A549 (cell line): ENCODE measurements around the gene SLC6A6. TPM values are rescaled to one million over a fixed set of nuclear protein-coding genes. Genes with fewer than 3 reads are reported as not detected.

ENCODE experiments used
- ATAC-seq, 2 experiments: fragments of 200-7000 bp in 1 of 2; fragments of >200 bp in 1 of 2; cut with Nextera tagmentation in 1 of 2; cut with Tn5 transposase in 1 of 2; 3 replicates each; pipeline versions ENCODE4 v1.8.0 to v1.9.1; 2018 to 2020; ENCODE audit warnings: mild to moderate bottlenecking in 1 of 2, moderate library complexity in 1 of 2
- CTCF ChIA-PET: fragments of 300-600 bp; sonication (Branson Sonifier 250); formaldehyde crosslinking; extraction: SDS; loops from one replicate; lab custom pipeline; 2021; ENCODE audit warnings: antibody characterized with exemption, inconsistent platforms; lab: Yijun Ruan, JAX
- POLR2A ChIA-PET: fragments of 350-600 bp; formaldehyde crosslinking; extraction: SDS; loops from one replicate; lab custom pipeline; 2021; ENCODE audit warnings: antibody characterized with exemption, inconsistent platforms; lab: Yijun Ruan, JAX
- DNase-seq, 2 experiments: peaks; one replicate each; pipeline versions ENCODE4 v3.0.0 to v3.0.0-alpha.2; 2011 to 2016; ENCODE audit warnings: low read depth in 1 of 2, low spot score in 1 of 2
- FAIRE-seq: peaks from 2 replicates; lab custom pipeline; 2011; peaks lifted over from hg19 to GRCh38; lab: Jason Lieb, UNC
- H3K27ac ChIP-seq, 2 experiments: fragments of >200 bp; sonication (Bioruptor Twin); formaldehyde crosslinking; 3 replicates each; pipeline ENCODE4 v1.5.1; 2016 to 2017
- H3K4me1 ChIP-seq: fragments of >200 bp; sonication (Bioruptor Twin); formaldehyde crosslinking; 3 replicates; pipeline ENCODE4 v1.6.1; 2016
- H3K4me2 ChIP-seq: fragments of >200 bp; sonication (Bioruptor Twin); formaldehyde crosslinking; 3 replicates; pipeline ENCODE4 v1.6.1; 2016
- H3K4me3 ChIP-seq: fragments of >200 bp; sonication (Bioruptor Twin); formaldehyde crosslinking; 3 replicates; pipeline ENCODE4 v1.5.1; 2016
- H3K9me3 ChIP-seq: fragments of >200 bp; sonication (Bioruptor Twin); formaldehyde crosslinking; 3 replicates; pipeline ENCODE4 v1.6.1; 2016
- CHD2 ChIP-seq: fragments of 150-350 bp; IDR thresholded peaks from 2 replicates; pipeline ENCODE4 v1.6.1; 2014; ENCODE audit warnings: low read length; ENCODE audit not compliant: partially characterized antibody
- ESRRA ChIP-seq: fragments of 150-350 bp; IDR thresholded peaks from 2 replicates; pipeline ENCODE4 v1.6.1; 2014; ENCODE audit warnings: mild to moderate bottlenecking, low read length, borderline replicate concordance
- FOXS1 ChIP-seq: fragments of 250-450 bp; sonication (Bioruptor Pico); IDR thresholded peaks from 2 replicates; pipeline ENCODE4 v1.5.0; 2020; ENCODE audit warnings: mild to moderate bottlenecking, moderate library complexity
- GATA3 ChIP-seq: IDR thresholded peaks from 2 replicates; pipeline ENCODE4 v1.6.1; 2012; ENCODE audit warnings: borderline replicate concordance
- HEYL ChIP-seq: fragments of 250-450 bp; sonication (Bioruptor Pico); IDR thresholded peaks from 2 replicates; pipeline ENCODE4 v1.8.0; 2021; ENCODE audit warnings: mild to moderate bottlenecking, moderate library complexity
- HOXB13 ChIP-seq: fragments of 250-450 bp; sonication (Bioruptor Pico); IDR thresholded peaks from 2 replicates; pipeline ENCODE4 v1.5.0; 2020; ENCODE audit warnings: low read depth, mild to moderate bottlenecking, moderate library complexity
- HOXB5 ChIP-seq: fragments of 250-450 bp; sonication (Bioruptor Pico); IDR thresholded peaks from 2 replicates; pipeline ENCODE4 v1.5.0; 2020; ENCODE audit warnings: mild to moderate bottlenecking, moderate library complexity
- MAFK ChIP-seq: fragments of 450-650 bp; IDR thresholded peaks from 2 replicates; pipeline ENCODE4 v1.6.1; 2014; ENCODE audit not compliant: partially characterized antibody
- MAZ ChIP-seq: fragments of 150-350 bp; IDR thresholded peaks from 2 replicates; pipeline ENCODE4 v1.6.1; 2014; ENCODE audit warnings: antibody characterized with exemption, low read depth, low read length, borderline replicate concordance
- MYC ChIP-seq: IDR thresholded peaks from 2 replicates; pipeline ENCODE4 v1.6.1; 2012; ENCODE audit warnings: mild to moderate bottlenecking, inconsistent platforms, low read length, improper control_type of control experiment, borderline replicate concordance
- NFE2L2 ChIP-seq: fragments of 150-350 bp; conservative IDR thresholded peaks from 2 replicates; pipeline ENCODE4 v1.6.1; 2014; ENCODE audit warnings: low read length
- NR3C1 ChIP-seq: fragments of >200 bp; sonication (Bioruptor Twin); formaldehyde crosslinking; IDR thresholded peaks from 3 replicates; pipeline ENCODE4 v1.6.1; 2017
- POLR2A ChIP-seq: IDR thresholded peaks from 2 replicates; pipeline ENCODE4 v1.6.1; 2012; ENCODE audit warnings: mild to moderate bottlenecking, low read length
- RAD21 ChIP-seq, 2 experiments: fragments of >200 bp in 1 of 2; sonication (Bioruptor Twin) in 1 of 2; formaldehyde crosslinking in 1 of 2; IDR thresholded peaks in 1 of 2; conservative IDR thresholded peaks in 1 of 2; 2 replicates in 1 of 2; 3 replicates in 1 of 2; pipeline ENCODE4 v1.6.1; 2012 to 2018; ENCODE audit warnings: inconsistent platforms in 1 of 2
- RARB ChIP-seq: fragments of 250-450 bp; sonication (Bioruptor Pico); IDR thresholded peaks from 2 replicates; pipeline ENCODE4 v1.8.0; 2021; ENCODE audit warnings: mild to moderate bottlenecking, moderate library complexity
- TFCP2L1 ChIP-seq: fragments of 250-450 bp; sonication (Bioruptor Pico); IDR thresholded peaks from 2 replicates; pipeline ENCODE4 v1.5.0; 2021; ENCODE audit warnings: mild to moderate bottlenecking
- ZC3H11A ChIP-seq: fragments of 450-650 bp; IDR thresholded peaks from 2 replicates; pipeline ENCODE4 v1.6.1; 2014; ENCODE audit warnings: antibody characterized with exemption, mild to moderate bottlenecking
- WGBS: methylation state at CpG from one replicate; pipeline ENCODE4 v1.1.6; 2017; ENCODE audit errors: missing lambda C conversion rate; 5-methylcytosine and 5-hydroxymethylcytosine counted together
- polyA plus RNA-seq, 4 experiments: library from polyadenylated mRNA; depleted of rRNA in 3 of 4; stranded (reverse); fragments of >200 nt; fragmentation: RNase III in 1 of 4; extraction: RNeasy Plus Mini Kit Qiagen cat#74134 plus additional on column Dnase treatment in 1 of 4; gene quantifications; 2 replicates in 3 of 4; 3 replicates in 1 of 4; pipeline ENCODE4 v1.2.3, GENCODE V29; 2011 to 2017
- TF ChIP-seq, protein P1 (sequence below): IDR thresholded peaks from 2 replicates; pipeline ENCODE4 v1.6.1; 2012
- TF ChIP-seq, protein P2 (sequence below): fragments of 450-650 bp; IDR thresholded peaks from 2 replicates; pipeline ENCODE4 v1.6.1; 2014; ENCODE audit warnings: antibody characterized with exemption
- TF ChIP-seq, protein P3 (sequence below): fragments of >200 bp; sonication (Bioruptor Twin); formaldehyde crosslinking; IDR thresholded peaks from 3 replicates; pipeline ENCODE4 v1.5.1; 2016
- TF ChIP-seq, protein P4 (sequence below): fragments of 250-450 bp; sonication (Bioruptor Pico); IDR thresholded peaks from 2 replicates; pipeline ENCODE4 v1.5.0; 2021; ENCODE audit warnings: mild to moderate bottlenecking, moderate library complexity, borderline replicate concordance

The SLC6A6 gene
- polyA plus RNA-seq, 2 of the 4 experiments (the other 2 are of a cell fraction) = 73.3 to 73.8 TPM

DNA sequence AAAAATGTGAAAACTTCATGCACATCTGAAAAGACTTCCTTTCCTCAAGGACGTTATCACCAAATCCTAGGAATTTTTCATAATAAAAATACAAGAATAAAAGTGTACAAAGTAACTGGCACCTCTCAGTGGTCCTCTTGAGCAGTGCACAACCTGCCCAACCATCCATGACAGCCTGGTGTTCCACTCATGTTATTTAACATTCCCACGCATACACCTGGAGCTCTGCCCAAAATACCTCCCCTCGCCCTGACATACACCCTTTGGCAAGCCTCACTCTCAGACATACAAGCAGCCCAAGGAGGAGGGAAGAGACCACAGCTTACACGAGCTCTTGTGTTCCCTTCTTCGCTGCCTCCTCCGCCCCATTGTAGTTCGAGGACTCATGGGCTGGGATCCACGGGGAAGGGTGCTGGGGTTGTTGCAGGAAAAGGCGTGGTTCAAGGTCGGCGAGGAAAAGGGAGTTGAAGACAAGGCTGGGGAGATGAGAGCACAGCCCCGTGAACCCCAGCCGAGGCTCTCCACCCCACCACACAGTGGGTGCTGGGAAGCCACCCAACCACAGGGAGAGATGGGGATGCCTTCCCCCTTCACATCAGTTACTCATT lies 114.4 kb downstream of the SLC6A6 start:
- POLR2A ChIA-PET = no interaction called here
- Histone ChIP-seq H3K9me3 (no peaks in the 10 kb centered on the region), H3K27ac (no peak overlapping the region), H3K4me2 (no peak overlapping the region), H3K4me3 (no peak overlapping the region), H3K4me1 (no peaks in the 10 kb centered on the region)
- DNase-seq = no peak
- TF ChIP-seq MYC (no peak), HOXB5 (CRISPR knock-in tag) (no peak), ZC3H11A (no peak), NFE2L2 (no peak), ESRRA (no peak)
- TF ChIP-seq, protein P1, sequence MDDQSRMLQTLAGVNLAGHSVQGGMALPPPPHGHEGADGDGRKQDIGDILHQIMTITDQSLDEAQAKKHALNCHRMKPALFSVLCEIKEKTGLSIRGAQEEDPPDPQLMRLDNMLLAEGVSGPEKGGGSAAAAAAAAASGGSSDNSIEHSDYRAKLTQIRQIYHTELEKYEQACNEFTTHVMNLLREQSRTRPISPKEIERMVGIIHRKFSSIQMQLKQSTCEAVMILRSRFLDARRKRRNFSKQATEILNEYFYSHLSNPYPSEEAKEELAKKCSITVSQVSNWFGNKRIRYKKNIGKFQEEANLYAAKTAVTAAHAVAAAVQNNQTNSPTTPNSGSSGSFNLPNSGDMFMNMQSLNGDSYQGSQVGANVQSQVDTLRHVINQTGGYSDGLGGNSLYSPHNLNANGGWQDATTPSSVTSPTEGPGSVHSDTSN = no peak
- WGBS = 51% methylated on average over 13 of the region's 13 CpGs
- CTCF ChIA-PET = interaction anchor here (0.9 to 7.0 kb wide), 4 partner anchors 8 to 404 kb away, joined by 3 to 58 read pairs (median 5); no protein-coding TSS in a partner anchor
- ATAC-seq = 0 out of 6 replicates have a peak, but pooled peaks of 1 of the 2 experiments have one; percentile 13
- FAIRE-seq = no peak

DNA sequence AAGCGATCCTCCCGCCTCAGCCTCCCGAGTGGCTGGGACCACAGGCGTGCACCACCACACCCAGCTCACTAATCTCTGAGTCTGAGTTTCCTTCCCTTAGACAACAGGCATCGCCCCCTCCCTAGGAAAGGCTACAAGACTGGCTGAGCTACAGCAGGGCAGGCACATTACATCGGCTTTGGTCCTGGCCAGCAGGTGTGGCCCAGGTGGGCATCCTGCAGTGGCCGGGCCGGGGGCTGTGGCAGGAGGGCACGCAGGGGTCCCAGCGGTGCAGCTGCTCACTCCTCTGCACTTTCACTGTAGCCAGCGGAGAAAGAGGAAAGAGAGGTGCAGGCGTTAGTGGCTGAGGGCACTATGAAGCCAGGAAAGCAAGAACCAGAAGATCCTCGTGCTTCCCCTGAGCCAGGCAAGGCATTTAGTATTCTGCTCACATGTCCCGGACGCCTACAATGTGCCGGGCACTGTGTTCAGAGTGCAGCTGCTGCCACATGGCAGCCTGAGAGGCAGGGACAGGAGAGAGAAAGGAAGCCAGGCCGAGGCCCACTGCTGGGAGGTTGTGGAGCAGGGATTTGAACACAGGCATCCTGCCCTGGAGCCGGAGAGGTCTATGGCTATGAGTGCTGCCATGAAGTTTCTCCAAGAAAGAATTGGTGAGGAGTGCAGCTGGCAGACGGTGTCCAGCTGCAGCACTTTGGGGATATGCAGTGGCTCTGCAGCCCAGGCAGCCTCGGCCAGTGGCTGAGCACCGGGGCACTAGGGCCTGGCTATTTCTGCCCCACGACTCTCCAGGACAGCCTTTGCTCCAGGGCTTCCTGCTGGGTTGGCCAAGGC lies 115.4 kb downstream of the SLC6A6 start:
- no peak for TF ChIP-seq MAZ
- TF ChIP-seq MAFK = no peak
- TF ChIP-seq NR3C1 = no peak
- TF ChIP-seq RAD21 (conservative IDR thresholded peaks at IDR 0.05 in 1 of 2, IDR thresholded peaks at IDR 0.05 in 1 of 2) = no peak
- TF ChIP-seq HEYL = no peak
- TF ChIP-seq, protein P2, sequence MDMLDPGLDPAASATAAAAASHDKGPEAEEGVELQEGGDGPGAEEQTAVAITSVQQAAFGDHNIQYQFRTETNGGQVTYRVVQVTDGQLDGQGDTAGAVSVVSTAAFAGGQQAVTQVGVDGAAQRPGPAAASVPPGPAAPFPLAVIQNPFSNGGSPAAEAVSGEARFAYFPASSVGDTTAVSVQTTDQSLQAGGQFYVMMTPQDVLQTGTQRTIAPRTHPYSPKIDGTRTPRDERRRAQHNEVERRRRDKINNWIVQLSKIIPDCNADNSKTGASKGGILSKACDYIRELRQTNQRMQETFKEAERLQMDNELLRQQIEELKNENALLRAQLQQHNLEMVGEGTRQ = no peak
- ATAC-seq (no peak; a peak in 1 of 6 replicates), DNase-seq (no peak), FAIRE-seq (no peak)
- Histone ChIP-seq H3K9me3 (no peaks in the 10 kb centered on the region), H3K4me2 (no peak overlapping the region), H3K4me1 (no peaks in the 10 kb centered on the region), H3K27ac (no peak overlapping the region), H3K4me3 (no peak overlapping the region)
- POLR2A ChIA-PET = no interaction called here
- CTCF ChIA-PET = interaction anchor here (1.0 to 7.0 kb wide), 5 partner anchors 9 to 403 kb away, joined by 5 to 58 read pairs (median 6); no protein-coding TSS in a partner anchor
- 65% methylated on average over 20 of the region's 22 CpGs for whole genome bisulfite sequencing

DNA sequence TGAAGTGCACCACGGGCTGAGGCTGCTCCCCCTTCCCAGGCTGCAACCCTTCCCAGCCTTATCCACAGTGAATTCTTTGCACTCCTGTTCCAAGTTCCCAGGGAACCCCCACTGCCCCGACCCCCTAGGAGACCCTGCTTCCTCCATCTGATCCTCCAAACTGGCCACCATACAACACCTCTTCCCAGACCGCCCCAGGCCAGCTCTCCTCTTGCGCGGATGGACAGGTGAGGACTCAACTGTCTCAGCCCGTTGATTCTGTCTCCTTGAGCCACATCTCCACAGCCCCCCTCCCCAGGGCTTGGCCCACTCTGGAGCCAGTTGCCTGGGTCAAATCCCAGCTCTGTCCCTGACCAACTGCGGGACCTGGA lies 116.0 kb downstream of the SLC6A6 start:
- TF ChIP-seq GATA3 = no peak
- no peak for TF ChIP-seq TFCP2L1 (CRISPR knock-in tag)
- no peak for TF ChIP-seq POLR2A
- no peak for TF ChIP-seq RAD21 (conservative IDR thresholded peaks at IDR 0.05 in 1 of 2, IDR thresholded peaks at IDR 0.05 in 1 of 2)
- TF ChIP-seq, protein P2 = no peak
- TF ChIP-seq, protein P3, sequence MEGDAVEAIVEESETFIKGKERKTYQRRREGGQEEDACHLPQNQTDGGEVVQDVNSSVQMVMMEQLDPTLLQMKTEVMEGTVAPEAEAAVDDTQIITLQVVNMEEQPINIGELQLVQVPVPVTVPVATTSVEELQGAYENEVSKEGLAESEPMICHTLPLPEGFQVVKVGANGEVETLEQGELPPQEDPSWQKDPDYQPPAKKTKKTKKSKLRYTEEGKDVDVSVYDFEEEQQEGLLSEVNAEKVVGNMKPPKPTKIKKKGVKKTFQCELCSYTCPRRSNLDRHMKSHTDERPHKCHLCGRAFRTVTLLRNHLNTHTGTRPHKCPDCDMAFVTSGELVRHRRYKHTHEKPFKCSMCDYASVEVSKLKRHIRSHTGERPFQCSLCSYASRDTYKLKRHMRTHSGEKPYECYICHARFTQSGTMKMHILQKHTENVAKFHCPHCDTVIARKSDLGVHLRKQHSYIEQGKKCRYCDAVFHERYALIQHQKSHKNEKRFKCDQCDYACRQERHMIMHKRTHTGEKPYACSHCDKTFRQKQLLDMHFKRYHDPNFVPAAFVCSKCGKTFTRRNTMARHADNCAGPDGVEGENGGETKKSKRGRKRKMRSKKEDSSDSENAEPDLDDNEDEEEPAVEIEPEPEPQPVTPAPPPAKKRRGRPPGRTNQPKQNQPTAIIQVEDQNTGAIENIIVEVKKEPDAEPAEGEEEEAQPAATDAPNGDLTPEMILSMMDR = no peak
- no peak for TF ChIP-seq HEYL
- TF ChIP-seq, protein P4, sequence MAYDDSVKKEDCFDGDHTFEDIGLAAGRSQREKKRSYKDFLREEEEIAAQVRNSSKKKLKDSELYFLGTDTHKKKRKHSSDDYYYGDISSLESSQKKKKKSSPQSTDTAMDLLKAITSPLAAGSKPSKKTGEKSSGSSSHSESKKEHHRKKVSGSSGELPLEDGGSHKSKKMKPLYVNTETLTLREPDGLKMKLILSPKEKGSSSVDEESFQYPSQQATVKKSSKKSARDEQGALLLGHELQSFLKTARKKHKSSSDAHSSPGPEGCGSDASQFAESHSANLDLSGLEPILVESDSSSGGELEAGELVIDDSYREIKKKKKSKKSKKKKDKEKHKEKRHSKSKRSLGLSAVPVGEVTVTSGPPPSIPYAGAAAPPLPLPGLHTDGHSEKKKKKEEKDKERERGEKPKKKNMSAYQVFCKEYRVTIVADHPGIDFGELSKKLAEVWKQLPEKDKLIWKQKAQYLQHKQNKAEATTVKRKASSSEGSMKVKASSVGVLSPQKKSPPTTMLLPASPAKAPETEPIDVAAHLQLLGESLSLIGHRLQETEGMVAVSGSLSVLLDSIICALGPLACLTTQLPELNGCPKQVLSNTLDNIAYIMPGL = no peak
- no peak for TF ChIP-seq CHD2
- TF ChIP-seq HOXB13 (CRISPR knock-in tag) = no peak
- TF ChIP-seq HOXB5 (CRISPR knock-in tag) = no peak
- TF ChIP-seq FOXS1 (CRISPR knock-in tag) = no peak
- TF ChIP-seq RARB (CRISPR knock-in tag) = no peak
- no peak for ATAC-seq
- no peak for FAIRE-seq
- H3K4me3 ChIP-seq = no peak overlapping the region
- DNase-seq = no peak
- H3K9me3 ChIP-seq = no peaks in the 10 kb centered on the region
- WGBS = 60% methylated on average over 7 of the region's 7 CpGs
- H3K27ac ChIP-seq = no peak overlapping the region
- CTCF ChIA-PET = interaction anchor here (1.7 to 7.0 kb wide), 3 partner anchors 10 to 31 kb away, joined by 6 to 58 read pairs (median 7); no protein-coding TSS in a partner anchor
- POLR2A ChIA-PET = no interaction called here
- no peak overlapping the region for H3K4me2 ChIP-seq
- H3K4me1 ChIP-seq = no peaks in the 10 kb centered on the region
